ENCODE results near the gene SH3BP2.

GRCh38 chr4:2810388-2810787 is 17.5 kb downstream of the SH3BP2 start:
- TF ChIP-seq CTCF (conservative IDR thresholded peaks at IDR 0.05; ENCODE audit: low read length) = no peak
- no peak for TF ChIP-seq EZH2phosphoT487 (IDR thresholded peaks at IDR 0.05; ENCODE audit: borderline replicate concordance, low read depth, low read length)

Data from OCI-LY7 (cell line).